GM19397 (cell line): ENCODE data around the gene TIE1.

Experiments
- ATAC-seq: cut with Tn5 transposase; IDR thresholded peaks from one replicate; pipeline ENCODE4 v1.9.1; 2021; ENCODE audit warnings: mild to moderate bottlenecking, moderate library complexity; ENCODE audit not compliant: unreplicated experiment

The TIE1 gene

GRCh38 chr1:43334453-43335205 lies 33.8 kb downstream of the TIE1 start:
- ATAC-seq, result no peak

GRCh38 chr1:43337588-43337987 lies 36.8 kb downstream of the TIE1 start, which contains the start of gene MPL:
Gene MPL, plus strand, starts transcription at chr1:43337818. Its CDS starts 31 bp downstream, at chr1:43337849.
- no peak for ATAC-seq

- ATAC-seq, result no peak
These were observed 37.2 kb downstream of the TIE1 start for GRCh38 chr1:43338001-43338400.

GRCh38 chr1:43339584-43340232 lies 38.9 kb downstream of the TIE1 start:
- ATAC-seq, result no peak

GRCh38 chr1:43340559-43340958 lies 39.8 kb downstream of the TIE1 start:
- ATAC-seq, result no peak

GRCh38 chr1:43344267-43344850 lies 43.6 kb downstream of the TIE1 start:
- no peak for ATAC-seq

- ATAC-seq, result no peak
These were observed 44.3 kb downstream of the TIE1 start for GRCh38 chr1:43345120-43345519.

GRCh38 chr1:43346636-43347035 lies 45.9 kb downstream of the TIE1 start:
- no peak for ATAC-seq

- no peak for ATAC-seq
These were observed 47.6 kb downstream of the TIE1 start for GRCh38 chr1:43348343-43348808.

- ATAC-seq, result no peak
These were observed 48.2 kb downstream of the TIE1 start for GRCh38 chr1:43348809-43349593.

GRCh38 chr1:43349594-43350306 lies 49.0 kb downstream of the TIE1 start:
- no peak for ATAC-seq

- ATAC-seq, result no peak
These were observed 50.2 kb downstream of the TIE1 start for GRCh38 chr1:43350976-43351375.

GRCh38 chr1:43351421-43352350 lies 50.9 kb downstream of the TIE1 start:
- no peak for ATAC-seq

- ATAC-seq, result no peak
These were observed 51.5 kb downstream of the TIE1 start for GRCh38 chr1:43352351-43352705.

- no peak for ATAC-seq
These were observed 52.1 kb downstream of the TIE1 start for GRCh38 chr1:43352881-43353280.

- no peak for ATAC-seq
These were observed 53.7 kb downstream of the TIE1 start for GRCh38 chr1:43354471-43354870.

- no peak for ATAC-seq
These were observed 54.2 kb downstream of the TIE1 start for GRCh38 chr1:43354936-43355335.

GRCh38 chr1:43357251-43357650 lies 56.5 kb downstream of the TIE1 start:
- no peak for ATAC-seq

- ATAC-seq, result peak; percentile 8
These were observed 57.5 kb downstream of the TIE1 start for GRCh38 chr1:43358121-43358745.
